MCF 10A (cell line): Measurements from ENCODE around the gene GIGYF1. TPM values are rescaled to one million over a fixed set of nuclear protein-coding genes. Genes with fewer than 3 reads are reported as not detected.

Experiments
- BruUV-seq: library from RNA; stranded (reverse); fragments of 400-500 nt; replicated peaks from 2 replicates; lab custom pipeline; 2021; lab: Mats Ljungman, UMichigan
- CTCF ChIA-PET: fragments of 300-600 bp; sonication (Branson Sonifier 250); formaldehyde crosslinking; extraction: SDS; loops from one replicate; lab custom pipeline; 2021; ENCODE audit warnings: antibody characterized with exemption, inconsistent platforms; lab: Yijun Ruan, JAX
- POLR2A ChIA-PET: fragments of 300-600, 350-650 bp; sonication (Branson Sonifier 250); formaldehyde crosslinking; extraction: SDS; loops from one replicate; lab custom pipeline; 2020; ENCODE audit warnings: antibody characterized with exemption, inconsistent platforms; lab: Yijun Ruan, JAX
- DNase-seq: peaks from one replicate; pipeline ENCODE4 v3.0.0-alpha.2; 2018; ENCODE audit not compliant: unreplicated experiment
- H3K27ac Mint-ChIP-seq: one replicate; pipeline ENCODE4 v1.8.0; 2022; ENCODE audit warnings: mild to moderate bottlenecking, low read depth, mixed read lengths; ENCODE audit not compliant: unreplicated experiment
- H3K27me3 Mint-ChIP-seq: one replicate; pipeline ENCODE4 v1.8.0; 2022; ENCODE audit warnings: mixed read lengths; ENCODE audit not compliant: insufficient read depth, unreplicated experiment
- H3K36me3 Mint-ChIP-seq: one replicate; pipeline ENCODE4 v1.8.0; 2022; ENCODE audit warnings: mild to moderate bottlenecking, moderate library complexity, mixed read lengths; ENCODE audit not compliant: insufficient read depth, unreplicated experiment
- H3K4me1 Mint-ChIP-seq: one replicate; pipeline ENCODE4 v1.8.0; 2022; ENCODE audit warnings: mixed read lengths; ENCODE audit not compliant: insufficient read depth, unreplicated experiment
- H3K4me3 Mint-ChIP-seq: one replicate; pipeline ENCODE4 v1.8.0; 2022; ENCODE audit warnings: mild to moderate bottlenecking, moderate library complexity, mixed read lengths; ENCODE audit not compliant: unreplicated experiment
- H3K9me3 Mint-ChIP-seq: one replicate; pipeline ENCODE4 v1.8.0; 2022; ENCODE audit warnings: mixed read lengths; ENCODE audit not compliant: unreplicated experiment
- CTCF ChIP-seq: fragments of 200-600 bp; IDR thresholded peaks from one replicate; pipeline ENCODE4 v1.8.0; 2022; ENCODE audit warnings: antibody characterized with exemption, mild to moderate bottlenecking; ENCODE audit not compliant: unreplicated experiment
- intact Hi-C: fragments of 100-400 bp; cut with micrococcal nuclease; formaldehyde crosslinking; loops from 2 replicates; pipeline ENCODE4 v1.14.1; 2022
- total RNA-seq: library from RNA; stranded (reverse); gene quantifications from 2 replicates; pipeline ENCODE4 v1.2.3, GENCODE V29; 2022

Gene GIGYF1
- total RNA-seq, 1 experiment from 2014 or later: 40.1 TPM

- peaks cover 14% of the 10 kb centered on the region for H3K27me3 Mint-ChIP-seq
- H3K4me3 Mint-ChIP-seq: no peak overlapping the region
- no peak for DNase-seq
- CTCF ChIA-PET: no interaction called here
- H3K9me3 Mint-ChIP-seq: no peaks in the 10 kb centered on the region
- no peaks in the 10 kb centered on the region for H3K4me1 Mint-ChIP-seq
- TF ChIP-seq CTCF: no peak
- no peak overlapping the region for H3K27ac Mint-ChIP-seq
- no TSS peak for BruUV-seq
- POLR2A ChIA-PET: no interaction called here
- H3K36me3 Mint-ChIP-seq: no peaks in the 10 kb centered on the region
- intact Hi-C loops: no loop called here
Measured at GRCh38 chr7:100654908-100655831, 38.9 kb downstream of the GIGYF1 start.

- H3K27ac Mint-ChIP-seq: no peak overlapping the region
- no TSS peak for BruUV-seq
- H3K4me1 Mint-ChIP-seq: no peaks in the 10 kb centered on the region
- ChIA-PET CTCF (interaction anchor here (0.8 kb wide), 1 partner anchor 1280 kb away, joined by 3 read pairs; no protein-coding TSS in a partner anchor), POLR2A (interaction anchor here (1.4 kb wide), 1 partner anchor 38 kb away, joined by 5 read pairs; the partner anchor contains the start of gene MOSPD3)
- intact Hi-C loops: no loop called here
- TF ChIP-seq CTCF: no peak
- no peaks in the 10 kb centered on the region for H3K36me3 Mint-ChIP-seq
- H3K9me3 Mint-ChIP-seq: no peaks in the 10 kb centered on the region
- no peak overlapping the region for H3K4me3 Mint-ChIP-seq
- peaks cover 25% of the 10 kb centered on the region for H3K27me3 Mint-ChIP-seq
- DNase-seq: no peak
Measured at GRCh38 chr7:100649826-100650565, 44.1 kb downstream of the GIGYF1 start.

- Mint-ChIP-seq H3K9me3 (no peaks in the 10 kb centered on the region), H3K4me3 (no peak overlapping the region), H3K36me3 (no peaks in the 10 kb centered on the region), H3K27ac (no peak overlapping the region), H3K4me1 (no peaks in the 10 kb centered on the region), H3K27me3 (peaks cover 19% of the 10 kb centered on the region)
- intact Hi-C loops: no loop called here
- TF ChIP-seq CTCF: no peak
- ChIA-PET POLR2A (no interaction called here), CTCF (interaction anchor here (0.5 kb wide), 1 partner anchor 174 kb away, joined by 4 read pairs; no protein-coding TSS in a partner anchor)
- no TSS peak for BruUV-seq
- DNase-seq: no peak
Measured at GRCh38 chr7:100642534-100642907, 51.5 kb downstream of the GIGYF1 start.
